HEK293 (cell line): ENCODE results near the gene ZSWIM6.

Experiments used
- CTCF ChIA-PET: fragments of 350-600 bp; formaldehyde crosslinking; extraction: SDS; loops from one replicate; lab custom pipeline; 2021; ENCODE audit warnings: antibody characterized with exemption; lab: Yijun Ruan, JAX
- POLR2A ChIA-PET: fragments of 300-600 bp; formaldehyde crosslinking; extraction: SDS; loops from one replicate; lab custom pipeline; 2020; ENCODE audit warnings: antibody characterized with exemption, inconsistent platforms; lab: Yijun Ruan, JAX
- H3K27ac ChIP-seq: fragments of 200-500 bp; sonication (Bioruptor generic); 2 replicates; pipeline ENCODE4 v1.5.1; 2014; ENCODE audit warnings: low read depth, low read length, control low read depth, inconsistent platforms; ENCODE audit errors: extremely low read depth
- H3K36me3 ChIP-seq, 2 experiments: fragments of 200-500 bp in 1 of 2; sonication (Bioruptor generic) in 1 of 2; 1 replicate in 1 of 2; 2 replicates in 1 of 2; pipeline ENCODE4 v1.5.1; 2014 to 2017; ENCODE audit warnings: inconsistent platforms in 2 of 2, low read length in 2 of 2; ENCODE audit not compliant: control insufficient read depth in 2 of 2, insufficient read depth in 1 of 2
- H3K4me1 ChIP-seq: fragments of 200-500 bp; sonication (Bioruptor generic); 2 replicates; pipeline ENCODE4 v1.5.1; 2014; ENCODE audit warnings: mild to moderate bottlenecking, low read length, inconsistent platforms; ENCODE audit not compliant: control insufficient read depth, insufficient read depth
- H3K4me3 ChIP-seq: 2 replicates; pipeline ENCODE4 v1.5.1; 2011; ENCODE audit warnings: low read depth, mild to moderate bottlenecking, control low read depth, low read length, moderate library complexity
- H3K9me3 ChIP-seq: fragments of 200-500 bp; sonication (Bioruptor generic); 2 replicates; pipeline ENCODE4 v1.5.1; 2014; ENCODE audit warnings: low read depth, low read length, inconsistent platforms; ENCODE audit not compliant: control insufficient read depth, insufficient read depth
- FEZF1 ChIP-seq: fragments of 450-650 bp; formaldehyde crosslinking; IDR thresholded peaks from 2 replicates; pipeline ENCODE4 v1.5.1; 2016; ENCODE audit warnings: missing biosample characterization, missing genetic modification characterization
- MZF1 ChIP-seq: fragments of 450-650 bp; formaldehyde crosslinking; IDR thresholded peaks from 2 replicates; pipeline ENCODE4 v1.5.1; 2017; ENCODE audit warnings: missing biosample characterization, missing genetic modification characterization, borderline replicate concordance
- PATZ1 ChIP-seq: fragments of 450-650 bp; formaldehyde crosslinking; IDR thresholded peaks from 2 replicates; pipeline ENCODE4 v1.5.1; 2016; ENCODE audit warnings: missing biosample characterization, missing genetic modification characterization
- PBX3 ChIP-seq: sonication (generic); formaldehyde crosslinking; IDR thresholded peaks from 2 replicates; pipeline ENCODE4 v1.8.1; 2022; ENCODE audit warnings: mild to moderate bottlenecking, moderate library complexity, missing genetic modification reagents
- PRDM4 ChIP-seq: fragments of 450-650 bp; formaldehyde crosslinking; IDR thresholded peaks from 2 replicates; pipeline ENCODE4 v1.5.1; 2017; ENCODE audit warnings: missing biosample characterization, missing genetic modification characterization
- SALL2 ChIP-seq: fragments of 450-650 bp; formaldehyde crosslinking; IDR thresholded peaks from 2 replicates; pipeline ENCODE4 v1.5.0; 2017; ENCODE audit warnings: missing biosample characterization, mild to moderate bottlenecking, missing genetic modification characterization, borderline replicate concordance
- SP7 ChIP-seq: fragments of 450-650 bp; formaldehyde crosslinking; IDR thresholded peaks from 2 replicates; pipeline ENCODE4 v1.5.1; 2016; ENCODE audit warnings: missing biosample characterization, missing genetic modification characterization
- YY2 ChIP-seq: fragments of 450-650 bp; formaldehyde crosslinking; IDR thresholded peaks from 2 replicates; pipeline ENCODE4 v1.5.1; 2016; ENCODE audit warnings: missing biosample characterization, missing genetic modification characterization
- ZBTB1 ChIP-seq: fragments of 450-650 bp; formaldehyde crosslinking; IDR thresholded peaks from 2 replicates; pipeline ENCODE4 v1.5.1; 2016; ENCODE audit warnings: missing biosample characterization, missing genetic modification characterization
- ZFP3 ChIP-seq: fragments of 450-650 bp; formaldehyde crosslinking; IDR thresholded peaks from 2 replicates; pipeline ENCODE4 v1.5.1; 2016; ENCODE audit warnings: low read depth, missing biosample characterization, missing genetic modification characterization
- ZFP37 ChIP-seq: fragments of 450-650 bp; formaldehyde crosslinking; IDR thresholded peaks from 2 replicates; pipeline ENCODE4 v1.5.1; 2016; ENCODE audit warnings: missing biosample characterization, missing genetic modification characterization
- ZNF146 ChIP-seq: fragments of 450-650 bp; formaldehyde crosslinking; IDR thresholded peaks from 2 replicates; pipeline ENCODE4 v1.5.1; 2016; ENCODE audit warnings: missing biosample characterization, missing genetic modification characterization
- ZNF211 ChIP-seq: fragments of 450-650 bp; formaldehyde crosslinking; IDR thresholded peaks from 2 replicates; pipeline ENCODE4 v1.5.1; 2016; ENCODE audit warnings: low read depth, missing biosample characterization, missing genetic modification characterization
- ZNF26 ChIP-seq: fragments of 450-650 bp; formaldehyde crosslinking; IDR thresholded peaks from 2 replicates; pipeline ENCODE4 v1.5.1; 2016; ENCODE audit warnings: missing biosample characterization, missing genetic modification characterization
- ZNF266 ChIP-seq: fragments of 450-650 bp; formaldehyde crosslinking; IDR thresholded peaks from 2 replicates; pipeline ENCODE4 v1.5.1; 2016; ENCODE audit warnings: missing biosample characterization, missing genetic modification characterization, low read depth
- ZNF37A ChIP-seq: fragments of 450-650 bp; IDR thresholded peaks from 2 replicates; pipeline ENCODE4 v1.5.1; 2018; ENCODE audit warnings: missing biosample characterization, missing genetic modification characterization
- ZNF398 ChIP-seq: fragments of 450-650 bp; formaldehyde crosslinking; IDR thresholded peaks from 2 replicates; pipeline ENCODE4 v1.5.1; 2017; ENCODE audit warnings: missing biosample characterization, missing genetic modification characterization
- ZNF423 ChIP-seq: fragments of 450-650 bp; formaldehyde crosslinking; IDR thresholded peaks from 2 replicates; pipeline ENCODE4 v1.5.1; 2016; ENCODE audit warnings: missing biosample characterization, missing genetic modification characterization
- ZNF544 ChIP-seq: fragments of 450-650 bp; formaldehyde crosslinking; IDR thresholded peaks from 2 replicates; pipeline ENCODE4 v1.5.0; 2017; ENCODE audit warnings: missing biosample characterization, missing genetic modification characterization
- ZNF623 ChIP-seq: fragments of 450-650 bp; formaldehyde crosslinking; IDR thresholded peaks from 2 replicates; pipeline ENCODE4 v1.5.1; 2016; ENCODE audit warnings: missing biosample characterization, missing genetic modification characterization
- ZNF658 ChIP-seq: fragments of 450-650 bp; formaldehyde crosslinking; IDR thresholded peaks from 2 replicates; pipeline ENCODE4; 2016; ENCODE audit warnings: missing biosample characterization, missing genetic modification characterization
- ZNF677 ChIP-seq: fragments of 450-650 bp; IDR thresholded peaks from 2 replicates; pipeline ENCODE4 v1.5.0; 2018; ENCODE audit warnings: missing biosample characterization, mild to moderate bottlenecking, missing genetic modification characterization, moderate library complexity
- ZNF707 ChIP-seq: fragments of 450-650 bp; formaldehyde crosslinking; IDR thresholded peaks from 2 replicates; pipeline ENCODE4 v1.5.1; 2016; ENCODE audit warnings: missing biosample characterization, missing genetic modification characterization
- ZNF843 ChIP-seq: fragments of 450-650 bp; formaldehyde crosslinking; IDR thresholded peaks from 2 replicates; pipeline ENCODE4 v1.5.1; 2016; ENCODE audit warnings: missing biosample characterization, missing genetic modification characterization
- ZXDB ChIP-seq: fragments of 450-650 bp; formaldehyde crosslinking; IDR thresholded peaks from 2 replicates; pipeline ENCODE4 v1.5.1; 2016; ENCODE audit warnings: missing biosample characterization, missing genetic modification characterization

ZSWIM6 gene

GRCh38 chr5:61575581-61575980, 243.5 kb downstream of the ZSWIM6 start (continued):
- no peak for TF ChIP-seq PATZ1 (tag by site-specific recombination)
- TF ChIP-seq ZFP37 (tag by site-specific recombination), result no peak
- TF ChIP-seq FEZF1 (tag by site-specific recombination), result no peak
- TF ChIP-seq ZNF398 (tag by site-specific recombination), result no peak

GRCh38 chr5:61576556-61576955, 244.5 kb downstream of the ZSWIM6 start:
- no peaks in the 10 kb centered on the region for H3K4me1 ChIP-seq
- CTCF ChIA-PET, result no interaction called here
- TF ChIP-seq ZXDB (tag by site-specific recombination) (no peak), ZNF623 (no peak), ZNF146 (tag by site-specific recombination) (no peak), SP7 (tag by site-specific recombination) (no peak), PRDM4 (tag by site-specific recombination) (no peak), ZNF211 (no peak), ZNF37A (tag by site-specific recombination) (no peak)
- no peak overlapping the region for H3K27ac ChIP-seq
- H3K4me3 ChIP-seq, result no peak overlapping the region
- H3K36me3 ChIP-seq, result no peaks in the 10 kb centered on the region
- no peaks in the 10 kb centered on the region for H3K9me3 ChIP-seq
- POLR2A ChIA-PET, result no interaction called here

GRCh38 chr5:61578858-61579503, 246.9 kb downstream of the ZSWIM6 start:
- POLR2A ChIA-PET, result no interaction called here
- no peaks in the 10 kb centered on the region for H3K36me3 ChIP-seq
- CTCF ChIA-PET, result interaction anchor here (0.6 kb wide), 1 partner anchor 29 kb away, joined by 3 read pairs; no protein-coding TSS in a partner anchor
- no peak for TF ChIP-seq ZNF843
- no peak for TF ChIP-seq ZNF658 (tag by site-specific recombination)
- no peak for TF ChIP-seq ZNF544 (tag by site-specific recombination)
- TF ChIP-seq PBX3 (CRISPR knock-in tag), result no peak
- no peak for TF ChIP-seq SALL2 (tag by site-specific recombination)
- no peak for TF ChIP-seq ZNF26 (tag by site-specific recombination)
- TF ChIP-seq ZFP37 (tag by site-specific recombination), result no peak
- no peak for TF ChIP-seq MZF1 (tag by site-specific recombination)
- no peak for TF ChIP-seq ZNF423 (tag by site-specific recombination)
- no peak for TF ChIP-seq ZNF266 (tag by site-specific recombination)
- TF ChIP-seq ZFP3, result no peak
- TF ChIP-seq ZNF677, result no peak
- no peak for TF ChIP-seq ZBTB1 (tag by site-specific recombination)
- TF ChIP-seq ZNF707 (tag by site-specific recombination), result no peak
- no peak for TF ChIP-seq YY2 (tag by site-specific recombination)

More at GRCh38 chr5:61578858-61579503, 246.9 kb downstream of the ZSWIM6 start:
- Histone ChIP-seq H3K9me3 (no peaks in the 10 kb centered on the region), H3K4me3 (no peak overlapping the region), H3K4me1 (no peaks in the 10 kb centered on the region), H3K27ac (no peak overlapping the region)
